Breast epithelium (tissue), 3 donors: Measurements from ENCODE around the gene ZFPL1.

Experiments
- CTCF ChIP-seq, 3 donors: fragments of 450-650 bp; IDR thresholded peaks; one replicate each; pipeline ENCODE4 v1.5.1; 2016 to 2017; ENCODE audit warnings: antibody characterized with exemption in 3 of 3, mild to moderate bottlenecking in 3 of 3, moderate library complexity in 3 of 3
- POLR2AphosphoS5 ChIP-seq, 3 donors: sonication (generic); formaldehyde crosslinking; IDR thresholded peaks; one replicate each; pipeline ENCODE4 v1.6.1; 2017; ENCODE audit warnings: antibody characterized with exemption in 3 of 3

GRCh38 chr11:65060913-65061408 is 23.1 kb upstream of the ZFPL1 start:
- TF ChIP-seq POLR2AphosphoS5 (IDR thresholded peaks at IDR 0.05): no peak
- no peak for TF ChIP-seq CTCF (IDR thresholded peaks at IDR 0.05)
